ENCODE measurements around the gene EPM2AIP1.

DNA sequence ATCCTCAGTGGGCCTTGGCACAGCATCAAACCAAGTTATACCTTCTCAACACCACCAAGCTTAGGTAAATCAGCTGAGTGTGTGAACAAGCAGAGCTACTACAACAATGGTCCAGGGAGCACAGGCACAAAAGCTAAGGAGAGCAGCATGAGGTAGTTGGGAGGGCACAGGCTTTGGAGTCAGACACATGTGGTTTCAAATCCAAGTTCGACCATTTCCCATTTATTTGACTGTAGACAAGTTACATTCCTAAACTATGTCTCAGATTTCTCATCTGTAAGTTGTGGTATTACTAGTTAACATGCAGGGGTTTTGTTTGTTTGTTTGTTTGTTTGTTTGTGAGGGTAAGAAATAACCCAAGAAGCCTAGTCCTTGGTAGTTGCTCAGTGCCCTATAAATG lies 47.3 kb upstream of the EPM2AIP1 start:
- TF ChIP-seq CREB1 (IDR thresholded peaks at IDR 0.05; ENCODE audit: low read depth): no peak
- TF ChIP-seq TEAD4 (IDR thresholded peaks at IDR 0.05): no peak
- TF ChIP-seq TAF1 (IDR thresholded peaks at IDR 0.05; ENCODE audit: low read depth): no peak
- no peak for TF ChIP-seq YY1 (IDR thresholded peaks at IDR 0.05; ENCODE audit: low read depth)
- TF ChIP-seq EP300 (IDR thresholded peaks at IDR 0.05; ENCODE audit: borderline replicate concordance): no peak
- TF ChIP-seq RAD21 (IDR thresholded peaks at IDR 0.05; ENCODE audit: low read depth): no peak
- TF ChIP-seq, protein P1, sequence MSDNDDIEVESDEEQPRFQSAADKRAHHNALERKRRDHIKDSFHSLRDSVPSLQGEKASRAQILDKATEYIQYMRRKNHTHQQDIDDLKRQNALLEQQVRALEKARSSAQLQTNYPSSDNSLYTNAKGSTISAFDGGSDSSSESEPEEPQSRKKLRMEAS (IDR thresholded peaks at IDR 0.05): no peak
- no peak for TF ChIP-seq FOXM1 (IDR thresholded peaks at IDR 0.05; ENCODE audit: borderline replicate concordance, low read depth)
- TF ChIP-seq EGR1 (IDR thresholded peaks at IDR 0.05): no peak
- TF ChIP-seq REST (IDR thresholded peaks at IDR 0.05; ENCODE audit: low read depth): no peak
- TF ChIP-seq CEBPB (IDR thresholded peaks at IDR 0.05): no peak
- TF ChIP-seq NFIC (IDR thresholded peaks at IDR 0.05): no peak
- TF ChIP-seq TCF12 (IDR thresholded peaks at IDR 0.05; ENCODE audit: low read depth): no peak
- TF ChIP-seq ZBTB7A (IDR thresholded peaks at IDR 0.05; ENCODE audit: low read depth): no peak
